Measurements from ENCODE around the gene CROCC. TPM values are rescaled to one million over a fixed set of nuclear protein-coding genes. Genes with fewer than 3 reads are reported as not detected.

CROCC gene
- total and polyA plus RNA-seq, 9 of the 15 experiments (the other 6 are each of a cell fraction or from before 2014, with no cell fraction given): 0.17 to 15.4 (median 7.6) TPM

GRCh38 chr1:17009706-17010105, 88.0 kb downstream of the CROCC start:
- DNase-seq (ENCODE audit: extremely low read depth in 1 of 4, low spot score in 3 of 4) (peak in 2 of 4 experiments; percentile 18 to 24), FAIRE-seq (no peak), ATAC-seq (no peak)
- in situ Hi-C loops (cut with MboI): no loop called here
- intact Hi-C loops (cut with micrococcal nuclease): no loop called here
- Histone ChIP-seq H3K9me3 (replicated peaks; ENCODE audit: control insufficient read depth, insufficient read depth, low read depth, low read length) (no peaks in the 10 kb centered on the region), H3K27me3 (ENCODE audit: control insufficient read depth in 2 of 2, insufficient read depth in 2 of 2, low read length in 2 of 2) (no peaks in the 10 kb centered on the region), H3K4me3 (no peak overlapping the region), H3K79me2 (ENCODE audit: control insufficient read depth, insufficient read depth, low read length) (no peaks in the 10 kb centered on the region; the same call in 2 of the 3 replicates), H3K9me1 (ENCODE audit: control insufficient read depth, insufficient read depth, low read length) (no peaks in the 10 kb centered on the region), H3K4me2 (ENCODE audit: insufficient read depth, low read length) (no peak overlapping the region), H4K20me1 (replicated peaks; ENCODE audit: control insufficient read depth, insufficient read depth, low read length) (no peaks in the 10 kb centered on the region), H2AFZ (ENCODE audit: low read depth, low read length) (no peak overlapping the region), H3K4me1 (replicated peaks in 1 of 2; ENCODE audit: control insufficient read depth in 2 of 2, insufficient read depth in 2 of 2, low read length in 2 of 2) (peaks cover 23 to 31% of the 10 kb centered on the region in 2 experiments), H3K27ac (ENCODE audit: extremely low read depth, low read depth, low read length) (no peak overlapping the region), H3K36me3 (ENCODE audit: control insufficient read depth, insufficient read depth, low read length) (peaks cover 8% of the 10 kb centered on the region; the same call in 1 of the 3 replicates), H3K9ac (ENCODE audit: insufficient read depth in 1 of 2, low read depth in 2 of 2, low read length in 2 of 2) (peak overlapping the region in 1 of 2 experiments; percentile 59; a peak in 2 of 4 replicates)
- 26% methylated on average over 3 of the region's 4 CpGs for WGBS (ENCODE audit: insufficient coverage, low coverage, missing lambda C conversion rate)
- no peak for TF ChIP-seq E2F3 (CRISPR knock-in tag; IDR thresholded peaks at IDR 0.05)
- no peak for TF ChIP-seq ZNF740 (CRISPR knock-in tag; IDR thresholded peaks at IDR 0.05)
- TF ChIP-seq ZNF740 (tag; IDR thresholded peaks at IDR 0.05): 0 out of 4 replicates have a peak, but pooled peaks of 1 of the 2 experiments have one; percentile 21
- peak; percentile 78 for TF ChIP-seq SPI1 (IDR thresholded peaks at IDR 0.05; ENCODE audit: borderline replicate concordance, low read depth, low read length)
- ChIA-PET POLR2A (no interaction called here), CTCF (ENCODE audit: low intra/inter-chr PET ratio) (no interaction called here)
- BruUV-seq (replicated peaks): no TSS peak

DNA sequence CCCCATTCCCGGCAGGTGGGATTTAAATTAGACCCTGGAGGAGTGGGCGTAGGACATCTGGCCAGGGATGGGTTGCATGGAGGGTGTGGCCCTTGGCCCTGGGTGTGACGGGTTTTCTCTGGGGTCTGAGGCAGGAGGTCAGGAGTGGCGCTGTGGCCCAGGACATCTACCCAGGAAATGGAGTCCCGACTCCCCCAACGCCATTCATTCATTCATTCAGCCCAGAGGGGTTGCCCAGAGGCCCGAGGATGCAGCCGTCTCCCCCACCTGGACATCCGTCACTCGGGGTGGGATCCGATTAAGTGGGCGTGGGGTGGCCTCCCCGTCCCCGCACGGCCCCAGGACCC, 89.3 kb downstream of the CROCC start:
- no peaks in the 10 kb centered on the region for H3K9me3 ChIP-seq (replicated peaks; ENCODE audit: control insufficient read depth, insufficient read depth, low read depth, low read length)
- ChIA-PET POLR2A (no interaction called here), CTCF (ENCODE audit: low intra/inter-chr PET ratio) (no interaction called here)
- TSS peak; percentile 49 for BruUV-seq (replicated peaks)
- no peaks in the 10 kb centered on the region for H3K36me3 ChIP-seq (ENCODE audit: control insufficient read depth, insufficient read depth, low read length)
- H3K79me2 ChIP-seq (ENCODE audit: control insufficient read depth, insufficient read depth, low read length): no peaks in the 10 kb centered on the region; the same call in 2 of the 3 replicates
- H2AFZ ChIP-seq (ENCODE audit: low read depth, low read length): peak overlapping the region; percentile 99
- FAIRE-seq (no peak), ATAC-seq (no peak), DNase-seq (ENCODE audit: extremely low read depth in 1 of 4, low spot score in 3 of 4) (peak in 3 of 4 experiments; percentile 22 to 54 (median 53))
- H3K27me3 ChIP-seq (ENCODE audit: control insufficient read depth in 2 of 2, insufficient read depth in 2 of 2, low read length in 2 of 2): no peaks in the 10 kb centered on the region
- peaks cover 25 to 29% of the 10 kb centered on the region in 2 experiments for H3K4me1 ChIP-seq (replicated peaks in 1 of 2; ENCODE audit: control insufficient read depth in 2 of 2, insufficient read depth in 2 of 2, low read length in 2 of 2)
- no peaks in the 10 kb centered on the region for H3K9me1 ChIP-seq (ENCODE audit: control insufficient read depth, insufficient read depth, low read length)
- peak overlapping the region; percentile 54 to 92; a peak in 3 of 4 replicates for H3K9ac ChIP-seq (ENCODE audit: insufficient read depth in 1 of 2, low read depth in 2 of 2, low read length in 2 of 2)
- WGBS (ENCODE audit: insufficient coverage, low coverage, missing lambda C conversion rate): 1% methylated on average over 15 of the region's 15 CpGs
- no peaks in the 10 kb centered on the region for H4K20me1 ChIP-seq (replicated peaks; ENCODE audit: control insufficient read depth, insufficient read depth, low read length)
- intact Hi-C loops (cut with micrococcal nuclease): no loop called here
- H3K4me2 ChIP-seq (ENCODE audit: insufficient read depth, low read length): peak overlapping the region; percentile 94
- in situ Hi-C loops (cut with MboI): no loop called here
- H3K4me3 ChIP-seq: peak overlapping the region; percentile 84
- H3K27ac ChIP-seq (ENCODE audit: extremely low read depth, low read depth, low read length): no peak overlapping the region
- TF ChIP-seq ZNF24 (IDR thresholded peaks at IDR 0.05): peak; percentile 84; the same call in 1 of the 2 replicates
- TF ChIP-seq, protein P1, sequence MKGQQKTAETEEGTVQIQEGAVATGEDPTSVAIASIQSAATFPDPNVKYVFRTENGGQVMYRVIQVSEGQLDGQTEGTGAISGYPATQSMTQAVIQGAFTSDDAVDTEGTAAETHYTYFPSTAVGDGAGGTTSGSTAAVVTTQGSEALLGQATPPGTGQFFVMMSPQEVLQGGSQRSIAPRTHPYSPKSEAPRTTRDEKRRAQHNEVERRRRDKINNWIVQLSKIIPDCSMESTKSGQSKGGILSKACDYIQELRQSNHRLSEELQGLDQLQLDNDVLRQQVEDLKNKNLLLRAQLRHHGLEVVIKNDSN (CRISPR knock-in tag; IDR thresholded peaks at IDR 0.05): 0 out of 2 replicates have a peak, but pooled peaks have one; percentile 15
- no peak for TF ChIP-seq NCOA6 (IDR thresholded peaks at IDR 0.05)
- TF ChIP-seq JUN (IDR thresholded peaks at IDR 0.05; ENCODE audit: borderline replicate concordance, low read depth, low read length): no peak
- TF ChIP-seq JUN (CRISPR knock-in tag; IDR thresholded peaks at IDR 0.05; ENCODE audit: borderline replicate concordance): 0 out of 2 replicates have a peak, but pooled peaks have one; percentile 24
- TF ChIP-seq ZNF740 (CRISPR knock-in tag; IDR thresholded peaks at IDR 0.05): 0 out of 2 replicates have a peak, but pooled peaks have one; percentile 40
- no peak for TF ChIP-seq ZNF740 (tag; IDR thresholded peaks at IDR 0.05)
- no peak for TF ChIP-seq GTF2F1 (IDR thresholded peaks at IDR 0.05; ENCODE audit: low read depth, low read length)
- TF ChIP-seq, protein P2, sequence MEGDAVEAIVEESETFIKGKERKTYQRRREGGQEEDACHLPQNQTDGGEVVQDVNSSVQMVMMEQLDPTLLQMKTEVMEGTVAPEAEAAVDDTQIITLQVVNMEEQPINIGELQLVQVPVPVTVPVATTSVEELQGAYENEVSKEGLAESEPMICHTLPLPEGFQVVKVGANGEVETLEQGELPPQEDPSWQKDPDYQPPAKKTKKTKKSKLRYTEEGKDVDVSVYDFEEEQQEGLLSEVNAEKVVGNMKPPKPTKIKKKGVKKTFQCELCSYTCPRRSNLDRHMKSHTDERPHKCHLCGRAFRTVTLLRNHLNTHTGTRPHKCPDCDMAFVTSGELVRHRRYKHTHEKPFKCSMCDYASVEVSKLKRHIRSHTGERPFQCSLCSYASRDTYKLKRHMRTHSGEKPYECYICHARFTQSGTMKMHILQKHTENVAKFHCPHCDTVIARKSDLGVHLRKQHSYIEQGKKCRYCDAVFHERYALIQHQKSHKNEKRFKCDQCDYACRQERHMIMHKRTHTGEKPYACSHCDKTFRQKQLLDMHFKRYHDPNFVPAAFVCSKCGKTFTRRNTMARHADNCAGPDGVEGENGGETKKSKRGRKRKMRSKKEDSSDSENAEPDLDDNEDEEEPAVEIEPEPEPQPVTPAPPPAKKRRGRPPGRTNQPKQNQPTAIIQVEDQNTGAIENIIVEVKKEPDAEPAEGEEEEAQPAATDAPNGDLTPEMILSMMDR (IDR thresholded peaks at IDR 0.05 in 2 of 3, conservative IDR thresholded peaks at IDR 0.05 in 1 of 3; ENCODE audit: insufficient read depth in 2 of 3, low read depth in 1 of 3, low read length in 3 of 3): no peak
